CMK (cell line): ENCODE measurements around the gene CEP295NL.
A peak's percentile ranks its signal among the peaks of the same experiment; 100 is the strongest.
"Not testable (repeated sequence)": the region's sequence is repeated elsewhere in the genome, so short reads cannot be mapped to it uniquely, and the experiment has no call there.

ENCODE experiments used
- DNase-seq: peaks from one replicate; pipeline ENCODE4 v3.0.0-alpha.2; 2010; ENCODE audit warnings: low read depth

CEP295NL gene

DNA sequence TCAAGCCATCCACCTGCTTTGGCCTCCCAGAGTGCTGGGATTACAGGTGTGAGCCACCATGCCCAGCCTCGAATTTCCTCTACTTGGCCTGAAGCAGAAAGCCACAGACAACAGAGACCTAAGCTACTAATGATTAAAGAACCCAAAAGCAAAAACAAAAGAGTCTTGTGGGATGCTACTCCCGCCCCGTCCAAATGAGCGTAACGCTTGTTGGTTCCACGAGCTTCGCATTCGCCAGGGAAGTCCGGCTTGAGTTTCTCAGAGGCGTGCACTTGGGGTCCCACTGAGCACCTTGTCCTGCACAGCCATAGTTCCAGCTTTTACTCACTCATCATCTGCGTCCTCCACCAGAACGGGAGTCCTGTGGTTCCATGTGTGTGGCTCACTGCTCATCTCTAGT is 16.0 kb downstream of the CEP295NL start:
- DNase-seq: no peak

DNA sequence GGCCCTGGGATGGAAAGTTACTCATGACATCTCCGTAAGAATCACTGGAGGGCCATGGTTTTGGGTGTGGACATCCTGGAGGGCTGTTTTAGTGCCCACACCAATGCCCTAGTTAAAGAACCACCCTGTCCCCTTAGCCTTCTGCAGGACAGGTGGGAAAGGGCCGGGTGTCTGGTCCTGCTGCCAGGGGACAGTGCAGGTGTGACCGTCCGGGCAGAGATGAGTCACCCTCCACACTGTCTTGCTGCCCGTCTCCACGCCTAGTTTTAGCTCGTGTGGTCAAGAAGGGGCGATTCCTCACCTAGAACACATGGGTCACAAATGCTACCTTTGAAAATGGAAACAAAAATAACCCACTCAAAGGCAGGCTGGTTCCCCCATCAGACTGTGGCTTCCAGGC is 17.0 kb downstream of the CEP295NL start:
- no peak for DNase-seq

DNA sequence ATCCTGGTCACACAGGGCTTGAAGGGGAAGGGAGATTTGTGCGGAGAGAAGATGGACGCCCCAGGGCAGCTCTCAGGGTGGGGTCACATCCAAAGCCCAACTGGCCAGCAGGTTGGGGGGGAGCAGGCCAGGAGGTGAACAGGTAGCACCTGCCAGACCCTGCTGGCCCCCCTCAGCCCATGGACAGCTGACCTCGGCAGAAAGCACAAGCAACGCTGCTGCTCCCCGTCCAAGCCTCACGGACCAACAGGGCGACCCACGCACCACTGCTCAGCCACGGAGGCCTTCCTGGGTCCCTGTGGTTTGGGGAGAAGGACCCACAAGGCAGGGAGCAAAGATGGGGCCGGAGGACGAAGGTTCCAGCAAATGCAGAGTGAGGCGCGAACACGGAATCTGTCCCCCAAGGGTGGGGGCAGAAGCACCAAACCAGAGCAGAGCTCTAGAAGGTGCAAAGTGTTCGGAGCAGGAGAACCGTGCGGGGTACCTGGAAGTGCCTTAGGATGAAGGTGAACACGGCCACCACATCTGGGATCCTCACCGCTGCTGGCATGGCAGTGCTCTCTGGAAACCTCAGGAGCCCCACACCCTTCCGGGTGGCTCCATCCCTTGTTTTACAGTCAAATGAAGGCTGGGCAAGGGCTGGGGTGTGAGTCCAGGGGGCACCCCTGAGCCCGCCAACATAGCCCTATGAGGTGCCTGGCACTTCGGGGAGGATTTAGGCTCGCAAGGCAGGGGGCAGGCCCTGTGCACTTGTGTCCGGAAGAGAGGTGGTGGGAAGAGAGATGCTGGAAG is 17.9 kb downstream of the CEP295NL start:
- DNase-seq: no peak

DNA sequence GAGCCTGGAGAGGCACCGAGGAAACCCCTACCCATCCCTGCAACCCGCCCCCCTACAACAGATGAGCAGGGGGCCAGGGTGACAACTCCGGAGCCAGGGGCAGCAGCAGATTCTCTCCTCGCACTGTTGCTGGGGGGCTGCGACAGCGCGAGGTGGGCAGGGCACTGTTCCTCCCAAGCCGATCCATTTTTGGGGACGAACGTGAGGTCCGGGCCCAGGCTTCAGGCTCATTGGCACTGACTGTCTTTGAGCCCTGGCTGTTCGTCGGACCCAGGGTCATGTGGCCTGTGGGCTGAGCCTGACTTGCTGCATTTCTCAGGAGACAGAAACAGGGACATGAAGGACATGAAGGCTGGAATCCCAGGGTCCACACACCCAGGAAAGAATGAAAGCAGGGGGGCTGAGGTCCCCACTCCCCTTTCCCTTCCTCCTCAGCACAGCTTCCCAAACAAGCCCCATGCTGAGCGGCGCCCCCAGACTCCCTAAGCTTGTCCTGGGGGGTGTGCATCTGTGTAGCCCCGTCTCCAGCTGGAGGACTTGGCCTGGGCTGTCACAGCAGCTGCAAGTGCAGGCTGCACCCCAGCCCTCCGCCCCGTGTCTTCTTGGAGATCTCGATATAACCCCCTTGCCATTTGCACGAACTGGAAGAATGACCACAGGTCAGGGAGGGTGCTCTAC is 18.7 kb downstream of the CEP295NL start:
- DNase-seq: no peak

DNA sequence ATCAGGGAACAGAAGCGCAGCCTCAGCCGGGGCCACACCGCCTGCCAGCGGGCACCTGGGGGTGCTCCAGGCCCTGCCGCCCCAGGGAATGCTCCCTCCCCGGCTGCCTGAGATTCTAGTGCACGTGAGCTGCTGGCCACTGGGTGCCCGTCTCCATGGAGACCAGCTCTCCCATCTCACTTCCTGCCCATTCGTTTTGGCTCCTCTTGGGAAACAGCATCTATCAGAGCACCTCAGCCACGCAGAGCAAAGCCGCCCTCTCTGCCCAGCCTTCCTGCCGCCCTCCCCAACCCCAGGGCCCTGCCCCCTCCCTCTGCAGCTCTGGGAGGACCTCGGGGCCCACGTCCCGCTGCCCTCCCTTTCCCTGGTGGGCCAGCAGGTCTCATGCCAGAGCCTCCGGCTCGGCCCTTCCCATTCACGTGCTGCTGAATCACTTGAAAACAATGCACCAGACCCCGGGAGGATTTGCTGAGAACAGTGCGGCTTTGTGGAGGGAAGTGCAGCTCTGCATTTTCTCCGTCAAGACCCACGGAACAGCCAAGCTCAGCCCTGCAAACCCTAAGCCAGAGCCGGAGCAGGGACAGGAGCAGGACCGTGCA is 19.4 kb downstream of the CEP295NL start:
- no peak for DNase-seq

DNA sequence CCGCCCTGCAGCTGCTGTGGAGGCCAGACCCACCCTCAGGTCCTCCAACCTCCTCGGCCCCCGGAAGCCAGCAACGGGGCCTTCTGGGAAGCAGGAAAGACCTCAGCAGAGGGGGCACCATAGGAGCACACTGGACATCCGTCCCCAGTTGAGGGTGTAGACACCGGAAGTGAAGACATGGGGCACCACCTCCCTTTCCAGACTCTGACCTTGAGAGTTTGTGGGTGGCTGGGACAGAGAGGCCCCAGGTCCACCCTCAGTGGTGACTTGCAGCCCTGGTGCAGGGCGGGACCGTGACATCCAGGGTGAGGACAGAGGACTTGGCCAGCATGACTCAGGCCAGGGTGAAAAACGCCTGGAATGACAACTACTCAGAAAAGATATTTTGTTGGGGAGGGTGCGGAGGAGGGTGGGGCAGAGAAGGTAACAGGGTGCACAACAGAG is 19.9 kb downstream of the CEP295NL start:
- DNase-seq: no peak

DNA sequence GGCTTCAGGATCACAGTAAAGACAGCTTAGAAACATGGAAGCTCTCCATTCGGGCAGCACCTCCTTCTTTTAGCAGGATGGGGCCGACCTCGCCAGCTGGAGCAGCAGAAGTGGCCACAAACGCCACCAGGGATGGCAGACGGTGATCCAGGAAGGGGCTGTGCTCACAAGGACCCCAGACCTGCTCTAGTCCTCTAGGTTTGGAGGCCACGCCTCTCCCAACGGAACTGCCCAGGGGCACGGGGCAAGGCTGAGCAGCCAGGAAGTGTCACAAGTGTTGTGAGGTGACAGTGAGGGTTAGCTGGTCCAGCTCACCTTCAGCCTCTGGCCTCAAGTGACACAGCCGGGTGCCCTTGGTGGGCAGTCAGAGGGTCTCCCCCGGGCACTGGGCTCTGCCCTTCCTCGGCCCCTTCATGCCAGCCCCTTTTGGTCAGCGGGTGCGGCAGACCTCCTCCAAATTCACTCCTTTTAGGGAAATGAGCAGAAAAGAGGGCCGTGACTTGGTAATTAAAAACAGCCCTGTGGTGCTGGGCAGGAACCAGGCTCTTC is 20.4 kb downstream of the CEP295NL start:
- DNase-seq: no peak

DNA sequence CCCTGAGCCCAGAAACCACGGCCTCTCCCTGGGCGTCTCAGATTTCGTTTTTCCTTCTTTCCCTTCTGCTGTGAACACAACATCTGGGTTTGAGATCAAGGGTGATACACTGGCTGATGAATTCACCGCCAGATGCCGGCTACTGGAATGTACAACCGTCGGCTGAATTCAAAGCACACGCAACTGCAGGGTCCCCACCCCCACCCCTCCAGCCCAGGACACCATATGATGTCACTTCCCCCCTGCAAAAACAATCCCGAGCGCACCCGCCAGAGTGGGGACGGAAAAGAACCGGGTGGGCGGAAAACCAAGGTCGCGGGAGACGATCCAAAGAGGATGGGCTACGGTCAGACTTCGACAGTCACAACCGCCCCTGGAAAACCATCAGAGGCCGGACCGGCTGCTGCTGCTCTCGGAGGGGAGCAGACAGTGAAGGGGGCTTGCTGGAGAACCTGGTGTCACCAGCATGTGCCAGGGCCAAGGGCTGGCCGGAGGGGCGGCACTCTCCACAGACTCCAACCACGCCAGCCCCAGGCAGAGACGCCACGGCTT is 23.3 kb downstream of the CEP295NL start:
- no peak for DNase-seq

DNA sequence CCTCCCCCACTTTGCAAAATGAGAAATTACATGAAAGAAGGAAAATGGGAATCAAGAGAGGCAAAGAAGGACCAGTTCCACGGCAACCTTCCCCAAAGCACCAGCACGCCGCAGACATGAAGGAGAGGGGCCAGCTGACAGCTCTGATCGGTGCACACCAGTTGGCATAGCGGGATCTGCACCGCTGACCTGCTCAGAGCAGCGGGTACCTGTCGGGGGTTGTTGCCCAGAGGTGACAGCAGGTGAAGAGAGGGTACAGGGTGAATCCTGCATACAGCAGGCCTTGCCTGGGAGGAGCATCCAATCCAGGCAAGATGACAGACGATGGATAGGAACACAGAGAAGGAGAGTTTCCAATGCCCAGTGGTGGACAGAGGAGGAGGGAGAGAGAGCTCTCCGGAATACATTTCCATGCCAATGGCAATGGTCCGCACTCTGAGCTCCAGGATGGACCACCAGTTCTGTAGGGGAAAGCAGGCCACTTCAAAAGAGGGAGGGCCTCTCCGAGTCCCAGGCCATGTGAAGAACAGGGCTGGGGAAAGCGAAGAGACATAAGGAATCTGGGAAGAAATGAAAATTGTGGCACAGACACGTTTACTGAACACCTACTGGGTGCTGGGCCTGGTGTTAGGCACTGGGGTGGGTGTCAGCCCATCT is 24.0 kb downstream of the CEP295NL start:
- DNase-seq: no peak

DNA sequence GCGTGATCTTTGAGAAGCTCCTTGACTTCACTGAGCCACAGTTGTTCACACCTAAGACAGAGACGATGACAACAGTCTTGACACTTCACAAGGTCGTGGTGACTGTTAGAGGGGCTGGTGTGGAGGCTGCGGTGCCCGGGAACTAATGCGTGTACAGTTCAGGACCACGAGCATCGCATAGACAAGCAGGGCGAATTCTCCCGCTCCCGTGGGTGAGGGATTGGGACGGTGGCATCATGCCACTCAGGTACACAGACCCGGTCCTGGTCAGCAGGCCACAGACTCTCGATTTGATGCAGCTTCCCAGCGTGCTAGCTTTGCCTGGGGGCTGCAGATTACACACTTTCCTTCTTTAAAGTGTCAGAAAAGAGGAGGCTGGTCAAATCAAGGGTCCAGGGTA is 24.7 kb downstream of the CEP295NL start:
- DNase-seq: no peak

DNA sequence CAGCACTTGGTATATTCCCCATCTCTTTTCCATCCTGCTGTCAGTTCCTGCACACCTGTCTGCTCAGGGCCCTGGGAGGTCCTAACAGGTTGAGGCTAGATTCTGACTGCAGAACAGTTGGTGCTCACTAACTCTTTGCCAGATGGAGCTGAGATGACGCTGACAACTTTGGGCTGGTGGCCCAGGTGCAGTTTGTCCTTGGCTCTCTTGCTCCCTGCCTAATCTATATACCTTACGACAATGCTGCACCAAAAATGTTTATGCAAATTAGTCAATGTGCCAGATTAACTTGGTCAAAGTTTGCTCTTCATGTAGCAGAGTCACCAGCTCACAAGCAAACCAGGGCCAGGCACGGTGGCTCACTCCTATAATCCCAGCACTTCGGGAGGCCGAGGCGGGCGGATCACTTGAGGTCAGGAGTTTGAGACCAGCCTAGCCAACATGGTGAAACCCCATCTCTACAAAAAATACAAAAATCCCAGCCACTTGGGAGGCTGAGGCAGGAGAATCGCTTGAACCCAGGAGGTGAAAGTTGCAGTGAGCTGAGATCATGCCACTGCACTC is 26.0 kb downstream of the CEP295NL start:
- not testable (repeated sequence) for DNase-seq

DNA sequence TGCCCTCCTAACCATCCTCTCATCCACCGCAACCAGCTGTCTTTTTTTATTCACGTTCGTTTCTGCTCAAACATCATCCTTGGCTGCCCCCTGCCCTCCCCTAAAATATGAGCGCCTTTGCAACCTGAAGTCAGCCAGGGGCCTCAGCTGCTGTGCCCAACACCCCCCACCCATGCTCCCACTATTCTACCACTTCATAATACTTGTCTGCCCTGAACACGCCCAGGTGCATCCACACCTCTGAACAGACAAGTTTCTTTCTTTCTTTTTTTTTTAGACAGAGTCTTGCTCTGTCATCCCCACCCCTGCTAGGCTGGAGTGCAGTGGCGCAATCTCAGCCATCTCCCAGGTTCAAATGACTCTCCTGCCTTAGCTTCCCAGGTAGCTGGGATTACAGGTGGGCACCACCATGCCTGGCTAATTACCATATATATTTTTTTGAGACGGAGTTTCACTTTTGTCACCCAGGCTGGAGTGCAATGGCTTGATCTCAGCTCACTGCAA is 26.9 kb downstream of the CEP295NL start:
- DNase-seq: no peak

DNA sequence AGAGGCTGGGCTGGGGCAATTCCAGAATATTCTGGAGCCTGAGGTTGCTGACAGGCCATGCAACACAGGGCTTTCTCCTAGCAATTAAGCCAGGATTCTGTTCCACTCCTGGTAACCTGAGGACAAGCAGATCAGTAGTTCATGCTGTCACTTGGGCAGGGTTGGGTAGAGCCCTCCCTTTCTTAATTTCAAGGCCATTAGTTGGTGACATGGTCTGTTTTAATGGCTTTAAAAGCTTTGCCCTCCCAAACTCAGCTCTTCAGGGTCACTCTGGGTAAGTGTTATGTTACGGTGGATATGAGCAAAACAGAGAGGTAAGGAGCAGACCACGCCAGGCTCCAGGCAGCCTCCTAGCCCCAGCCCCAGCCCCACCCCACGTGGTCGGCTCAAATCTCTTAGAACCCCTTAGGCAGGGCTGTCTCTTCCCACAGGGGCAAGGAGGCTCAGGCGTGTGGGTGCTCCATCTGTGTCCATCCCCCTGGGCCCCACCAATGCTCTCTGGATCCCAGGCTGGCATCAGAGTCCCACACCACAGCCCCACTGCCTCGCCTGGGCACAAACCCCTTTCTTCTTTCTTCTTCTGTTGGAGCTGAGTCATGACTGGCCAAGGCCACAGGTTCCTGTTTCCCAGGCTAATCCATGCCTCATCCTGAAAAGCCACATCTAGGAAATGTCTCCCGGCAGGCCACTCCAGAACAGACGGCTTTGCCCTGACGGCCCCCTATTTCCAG is 27.5 kb downstream of the CEP295NL start:
- no peak for DNase-seq

DNA sequence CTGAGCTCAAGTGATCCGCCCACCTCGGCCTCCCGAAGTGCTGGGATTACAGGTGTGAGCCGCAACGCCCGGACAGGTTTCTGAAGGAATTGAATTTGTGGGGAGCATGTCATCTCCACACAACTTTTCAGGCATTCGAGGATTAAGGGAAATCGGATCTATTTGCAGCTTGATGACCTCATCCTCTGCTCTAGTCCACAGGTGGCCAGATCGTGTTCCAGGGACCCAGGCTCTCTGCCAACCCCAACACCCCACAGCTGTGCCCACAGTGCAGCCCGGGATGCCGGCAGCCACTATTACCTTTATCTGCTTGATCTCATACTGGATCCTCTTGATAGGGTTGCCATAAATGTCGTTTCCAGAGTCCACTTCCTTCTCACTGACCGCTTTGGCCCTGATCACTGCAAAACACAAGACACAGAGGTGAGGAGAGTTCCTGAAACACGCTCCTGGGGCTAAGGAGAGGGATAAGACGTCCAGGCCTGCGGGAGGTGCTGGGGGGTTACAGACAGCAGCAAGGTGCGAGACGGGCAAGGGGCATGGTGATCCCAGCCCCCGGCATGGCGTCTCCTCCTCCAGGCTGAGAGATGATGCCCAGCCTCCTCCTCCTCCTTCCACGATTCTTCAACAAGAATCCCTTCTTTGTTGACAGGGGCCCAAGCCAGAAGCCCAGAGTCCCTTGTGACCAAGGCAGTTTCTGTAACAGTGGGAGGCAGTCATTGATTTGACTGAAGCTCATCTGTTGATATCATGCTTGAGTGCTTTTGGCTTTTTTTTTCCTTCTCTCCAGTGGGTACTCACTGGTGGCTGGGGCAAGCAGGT is 29.3 kb downstream of the CEP295NL start:
- peak; percentile 79 for DNase-seq

DNA sequence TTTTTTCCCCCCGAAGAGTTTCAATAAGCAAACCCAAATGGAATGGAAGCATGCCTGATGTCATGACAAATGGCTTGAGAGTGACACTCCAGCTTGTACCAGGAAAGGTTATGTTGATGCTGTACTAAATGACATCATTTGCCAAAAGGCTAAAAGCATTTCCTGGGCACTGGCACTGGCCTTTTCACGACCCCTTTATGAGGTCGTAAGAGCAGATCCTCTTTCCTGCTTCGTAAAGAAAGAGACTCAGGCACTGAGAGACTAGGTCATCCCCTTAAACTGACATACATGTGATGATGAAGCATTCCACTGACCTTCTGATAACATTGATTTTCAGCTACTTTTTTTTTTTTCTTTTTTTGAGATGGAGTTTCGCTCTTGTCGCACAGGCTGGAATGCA is 30.5 kb downstream of the CEP295NL start:
- no peak for DNase-seq

DNA sequence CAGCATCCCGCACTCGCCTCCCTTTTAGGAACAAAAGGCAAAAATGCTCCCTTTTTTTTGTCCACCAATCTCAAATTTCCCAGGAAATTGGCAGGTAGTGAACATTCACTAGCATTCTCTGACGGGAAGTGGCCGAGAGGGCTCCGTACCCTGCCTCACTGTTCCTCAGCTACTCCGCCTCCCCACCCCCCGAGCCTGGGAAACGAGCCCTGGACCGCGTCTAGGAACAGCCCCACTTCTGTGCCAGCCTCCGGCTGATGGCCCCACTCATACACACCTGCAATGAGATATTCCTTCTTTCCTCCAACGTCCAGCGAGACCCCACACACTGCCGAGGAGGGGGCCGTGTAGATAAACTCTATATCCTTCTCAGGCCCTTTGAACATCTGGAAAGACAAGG is 32.4 kb downstream of the CEP295NL start:
- DNase-seq: no peak

DNA sequence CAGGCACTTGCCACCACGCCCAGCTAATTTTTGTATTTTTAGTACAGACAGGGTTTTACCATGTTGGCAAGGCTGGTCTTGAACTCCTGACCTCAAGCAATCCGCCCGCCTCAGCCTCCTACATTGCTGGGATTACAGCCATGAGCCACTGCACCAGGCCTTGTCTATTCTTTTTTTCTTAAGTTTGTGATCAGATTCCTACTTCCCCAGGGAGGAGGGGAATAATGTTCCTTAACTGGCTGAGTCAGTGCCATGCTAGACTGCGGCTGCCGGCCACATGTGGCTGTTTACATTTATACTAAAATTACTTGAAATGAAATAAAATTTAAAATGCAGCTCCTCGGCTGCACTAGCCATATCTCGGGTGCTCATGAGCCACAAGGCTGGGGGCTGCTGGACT is 34.6 kb downstream of the CEP295NL start:
- DNase-seq: no peak

DNA sequence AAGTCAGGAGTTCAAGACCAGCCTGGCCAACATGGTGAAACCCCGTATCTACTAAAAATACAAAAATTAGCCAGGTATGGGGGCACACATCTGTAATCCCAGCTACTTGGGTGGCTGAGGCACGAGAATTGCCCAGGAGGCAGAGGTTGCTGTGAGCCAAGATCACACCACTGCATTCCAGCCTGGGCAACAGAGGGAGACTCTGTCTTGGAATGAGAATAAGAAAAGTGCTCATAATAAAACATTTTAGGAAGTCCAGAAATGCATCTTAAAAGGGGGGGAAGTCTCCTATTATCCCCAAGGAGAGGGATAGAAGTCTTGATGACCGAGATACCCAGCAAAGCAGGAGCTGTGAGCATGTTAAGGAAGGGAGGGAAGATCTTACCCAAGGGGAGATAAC is 36.0 kb downstream of the CEP295NL start:
- not testable (repeated sequence) for DNase-seq

DNA sequence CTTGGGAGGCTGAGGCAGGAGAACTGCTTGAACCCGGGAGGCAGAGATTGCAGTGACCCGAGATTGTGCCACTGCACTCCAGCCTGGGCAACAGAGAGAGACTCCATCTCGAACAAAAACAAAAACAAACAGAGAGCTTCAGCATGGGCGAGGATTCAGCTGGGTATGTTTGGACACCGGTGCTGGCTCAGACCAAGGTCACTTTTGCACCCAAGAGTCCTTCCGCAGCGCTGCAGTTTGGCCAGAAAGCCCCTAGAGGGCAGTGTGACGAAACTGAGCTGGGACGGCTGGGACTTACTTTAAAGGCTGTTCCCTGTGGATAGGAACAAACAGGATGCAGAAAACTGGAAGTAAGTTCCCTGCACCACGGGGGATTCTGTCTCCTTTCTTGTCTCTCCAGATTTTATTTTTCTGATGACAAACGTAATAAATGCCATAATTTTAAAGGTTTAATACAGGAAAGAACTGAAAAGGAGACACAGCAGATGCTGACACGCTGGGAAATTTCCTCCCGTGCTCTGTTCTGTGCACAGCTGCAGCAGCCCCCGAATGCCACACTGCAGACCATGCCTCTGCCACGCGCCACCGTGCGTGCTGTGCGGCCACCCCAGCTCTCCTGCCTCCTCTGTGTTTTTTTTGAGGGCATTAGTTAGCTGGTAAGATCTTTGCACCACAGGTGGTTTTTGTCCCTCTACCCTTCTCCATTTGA is 37.2 kb downstream of the CEP295NL start:
- DNase-seq: no peak
